CD4-positive, alpha-beta T cell treated with Interleukin-1 beta for 1 hour (primary cell): ENCODE measurements around the gene CASTOR2.
"Not testable (repeated sequence)": the region's sequence is repeated elsewhere in the genome, so short reads cannot be mapped to it uniquely, and the experiment has no call there.

Source experiments
- DNase-seq, 2 donors: peaks; one replicate each; pipeline ENCODE4 v3.0.0-alpha.2; 2020 to 2022

Gene CASTOR2

GRCh38 chr7:74964511-74965119, at the start of gene CASTOR2:
TSS of gene CASTOR2 (plus strand) at chr7:74964705. CDS start at chr7:74964986, 281 bp downstream.
- peak; percentile 81 to 87 for DNase-seq

DNA sequence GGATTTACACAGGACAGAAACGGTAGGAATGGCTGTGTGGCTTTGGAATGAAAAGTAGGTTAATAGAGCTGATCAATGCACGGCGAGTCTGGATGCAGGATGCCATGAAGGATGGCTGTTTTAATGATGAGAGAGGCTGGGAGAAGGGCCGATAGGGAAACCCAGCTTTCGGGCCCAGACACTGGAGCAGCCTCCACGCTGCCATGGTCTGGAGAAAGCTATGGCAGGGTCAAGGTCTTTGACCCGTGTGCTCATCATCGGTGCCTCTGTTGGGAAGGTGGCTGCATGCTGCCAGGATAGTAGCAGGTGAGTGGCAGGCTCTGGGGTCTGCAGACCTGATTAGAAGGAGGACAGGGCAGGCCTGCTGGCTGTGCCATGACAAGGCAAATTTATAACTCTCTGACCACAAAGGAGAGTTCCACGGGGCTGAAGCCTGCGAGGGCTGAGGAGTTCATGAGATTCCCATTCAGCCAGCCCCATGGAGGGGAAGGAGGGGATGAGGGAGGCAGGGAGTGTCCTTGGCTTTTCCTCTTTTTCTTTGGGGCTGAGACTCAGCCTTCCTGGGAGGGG, 42.1 kb upstream of the CASTOR2 start:
- DNase-seq, result not testable (repeated sequence)

DNA sequence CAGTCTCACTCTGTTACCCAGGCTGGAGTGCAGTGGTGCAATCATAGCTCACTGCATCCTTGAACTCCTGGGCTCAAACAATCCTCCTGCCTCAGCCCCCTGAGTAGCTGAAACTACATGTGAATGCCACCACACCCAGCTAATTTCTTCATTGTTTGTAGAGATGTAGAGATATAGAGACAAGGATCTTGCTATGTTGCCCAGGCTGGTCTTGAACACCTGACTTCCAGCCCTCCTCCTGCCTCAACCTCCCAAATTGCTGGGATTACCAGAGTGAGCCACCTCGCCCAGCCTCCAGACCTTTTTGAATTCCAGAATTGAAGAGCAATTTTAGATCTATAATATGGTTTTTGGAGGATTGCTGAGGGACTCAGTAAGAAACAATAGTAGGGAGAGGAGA, 40.9 kb upstream of the CASTOR2 start:
- not testable (repeated sequence) for DNase-seq

- DNase-seq, result not testable (repeated sequence)
These were observed 37.5 kb upstream of the CASTOR2 start for GRCh38 chr7:74926968-74927367.

- not testable (repeated sequence) for DNase-seq
These were observed 32.8 kb upstream of the CASTOR2 start for GRCh38 chr7:74931563-74932328.

DNA sequence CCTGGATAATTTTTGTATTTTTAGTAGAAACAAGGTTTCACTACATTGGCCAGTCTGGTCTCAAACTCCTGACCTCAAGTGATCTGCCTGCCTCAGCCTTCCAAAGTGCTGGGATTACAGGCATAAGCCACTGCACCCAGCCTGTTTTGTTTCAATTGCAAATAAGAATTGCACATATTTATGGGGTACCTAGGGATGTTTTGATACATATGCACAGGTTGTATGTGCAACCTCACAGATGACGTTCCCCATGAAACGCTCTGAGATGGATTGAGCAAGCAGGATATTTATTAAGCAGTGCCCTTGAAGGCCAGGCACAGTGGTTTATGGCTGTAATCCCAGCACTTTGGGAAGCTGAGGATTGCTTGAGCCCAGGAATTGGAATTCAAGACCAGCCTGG, 25.1 kb upstream of the CASTOR2 start:
- DNase-seq, result not testable (repeated sequence)

GRCh38 chr7:74941302-74942069, 23.0 kb upstream of the CASTOR2 start:
- not testable (repeated sequence) for DNase-seq

GRCh38 chr7:74943923-74944322, 20.6 kb upstream of the CASTOR2 start:
- DNase-seq, result not testable (repeated sequence)

- not testable (repeated sequence) for DNase-seq
These were observed 16.8 kb upstream of the CASTOR2 start for GRCh38 chr7:74947741-74948140.

- DNase-seq, result not testable (repeated sequence)
These were observed 10.7 kb upstream of the CASTOR2 start for GRCh38 chr7:74953774-74954173.

DNA sequence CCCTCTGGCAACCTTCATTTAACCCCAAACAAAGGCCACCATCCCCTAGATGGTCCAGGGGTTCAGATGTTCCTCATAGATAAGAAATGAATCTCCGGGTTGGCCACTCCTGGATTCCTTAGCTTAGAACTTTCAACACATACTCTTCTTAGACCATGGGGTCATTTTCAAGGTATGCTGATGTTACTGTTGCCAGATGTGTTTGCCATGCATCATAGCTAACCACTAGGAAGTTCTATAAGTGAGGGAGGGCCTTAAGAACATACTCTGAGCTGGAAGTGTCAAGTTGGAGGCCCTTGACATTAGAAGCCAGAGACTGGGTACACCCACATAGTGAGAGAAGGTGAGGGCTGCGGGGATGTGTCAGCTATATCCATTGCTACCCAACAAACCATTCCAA, 6.2 kb upstream of the CASTOR2 start:
- not testable (repeated sequence) for DNase-seq

- DNase-seq, result not testable (repeated sequence)
These were observed 598 bp upstream of the CASTOR2 start for GRCh38 chr7:74963704-74964510.

GRCh38 chr7:74966208-74966854, 1.8 kb downstream of the CASTOR2 start:
- not testable (repeated sequence) for DNase-seq

DNA sequence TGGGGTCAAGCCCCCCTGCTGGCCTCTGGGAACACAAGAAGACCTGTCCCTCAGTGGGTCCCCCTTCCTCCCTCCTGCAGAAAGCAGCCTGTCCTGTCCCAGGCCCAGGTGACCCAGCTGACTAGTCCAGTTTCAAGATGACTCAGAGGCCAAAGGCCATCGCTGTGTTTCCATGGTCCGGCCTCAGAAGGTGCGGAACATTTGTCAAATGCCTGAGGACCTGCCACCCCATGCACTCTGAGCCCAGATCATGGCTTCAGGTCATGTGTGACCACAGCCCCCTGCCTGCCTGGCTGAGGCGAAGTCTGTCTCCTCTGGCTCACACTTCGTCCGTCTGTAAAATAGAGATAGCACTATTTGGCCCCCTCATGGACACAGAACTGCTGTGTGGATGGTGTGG, 2.4 kb downstream of the CASTOR2 start:
- DNase-seq, result not testable (repeated sequence)

DNA sequence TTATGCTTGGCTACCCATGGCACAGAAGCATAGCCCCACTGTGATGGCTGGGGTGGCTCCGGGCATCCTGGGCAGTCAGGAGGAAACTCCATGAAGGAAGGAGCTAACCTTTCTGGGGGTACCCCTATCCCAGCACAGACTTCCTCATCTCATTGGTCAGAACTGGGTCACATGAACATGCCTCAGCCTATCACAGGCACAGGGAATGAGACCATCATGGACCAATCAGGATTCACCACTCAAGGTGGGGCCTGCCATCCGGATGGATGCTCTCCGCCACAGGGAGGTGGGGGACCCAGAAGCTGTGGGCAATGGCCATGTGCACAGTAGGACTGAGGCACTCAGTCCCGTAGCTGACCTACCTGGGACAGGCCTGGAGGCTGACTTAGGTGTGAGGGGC, 6.9 kb downstream of the CASTOR2 start:
- not testable (repeated sequence) for DNase-seq

- not testable (repeated sequence) for DNase-seq
These were observed 7.9 kb downstream of the CASTOR2 start for GRCh38 chr7:74972377-74972776.

DNA sequence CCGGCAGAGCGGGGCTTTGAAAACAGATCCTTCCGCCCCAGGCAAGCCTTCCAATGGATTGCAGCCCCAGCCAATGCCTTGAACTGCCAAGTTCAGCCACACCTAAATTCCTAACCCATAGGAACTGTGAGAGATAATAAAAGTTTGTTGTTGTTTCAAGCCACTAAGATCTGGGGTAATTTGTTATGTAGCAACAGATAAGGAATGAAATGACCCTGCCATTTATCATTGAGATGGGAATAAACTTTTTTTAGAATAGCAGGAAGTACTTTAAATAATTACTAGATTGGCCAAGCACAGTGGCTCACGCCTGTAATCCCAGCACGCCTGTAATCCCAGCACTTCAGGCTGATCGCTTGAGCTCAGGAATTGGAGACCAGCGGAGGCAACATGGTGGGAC, 11.5 kb downstream of the CASTOR2 start:
- not testable (repeated sequence) for DNase-seq

DNA sequence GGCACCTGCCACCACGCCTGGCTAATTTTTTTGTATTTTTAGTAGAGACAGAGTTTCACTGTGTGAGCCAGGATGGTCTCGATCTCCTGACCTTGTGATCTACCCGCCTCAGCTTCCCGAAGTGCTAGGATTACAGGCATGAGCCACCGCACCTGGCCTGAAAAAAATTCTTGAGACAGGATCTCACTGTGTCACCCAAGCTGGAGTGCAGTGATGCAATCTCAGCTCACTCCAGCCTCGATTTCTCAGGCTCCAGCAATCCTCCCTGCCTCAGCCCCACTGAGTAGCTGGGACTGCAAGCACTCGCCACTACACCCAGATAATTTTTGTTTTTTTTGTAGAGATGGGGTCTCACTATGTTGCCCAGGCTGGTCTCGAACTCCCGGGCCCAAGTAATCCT, 13.0 kb downstream of the CASTOR2 start:
- DNase-seq, result not testable (repeated sequence)

DNA sequence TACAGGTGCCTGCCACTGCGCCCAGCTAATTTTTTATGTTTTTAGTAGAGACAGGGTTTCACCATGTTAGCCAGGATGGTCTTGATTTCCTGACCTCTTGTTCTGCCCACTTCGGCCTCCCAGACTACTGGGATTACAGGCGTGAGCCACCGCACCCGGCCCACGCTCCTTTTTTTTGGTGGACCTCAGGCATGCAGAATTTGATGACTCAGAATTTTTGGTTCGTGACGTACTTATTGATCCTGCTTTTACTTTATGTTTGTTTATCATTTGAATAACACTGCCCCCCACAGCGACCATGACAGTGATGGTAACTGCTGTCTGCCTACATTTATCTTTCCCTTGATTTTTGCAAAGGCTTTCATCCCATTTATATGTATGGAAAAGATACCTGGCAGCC, 23.9 kb downstream of the CASTOR2 start:
- DNase-seq, result not testable (repeated sequence)

GRCh38 chr7:74993121-74993520, 28.6 kb downstream of the CASTOR2 start:
- no peak for DNase-seq

GRCh38 chr7:74994869-74995543, 30.5 kb downstream of the CASTOR2 start:
- DNase-seq, result not testable (repeated sequence)
